AG10803 (cell line): ENCODE data around the gene LGMN.
"Not testable (repeated sequence)": the region's sequence is repeated elsewhere in the genome, so short reads cannot be mapped to it uniquely, and the experiment has no call there.

ENCODE experiments used
- DNase-seq: peaks from one replicate; pipeline ENCODE4 v3.0.0; 2010; ENCODE audit warnings: low read depth
- H3K4me3 ChIP-seq: 2 replicates; pipeline ENCODE4 v1.5.1; 2011; ENCODE audit warnings: mild to moderate bottlenecking, low read length, control low read depth
- CTCF ChIP-seq: conservative IDR thresholded peaks from 2 replicates; pipeline ENCODE4 v1.5.1; 2011; ENCODE audit warnings: mild to moderate bottlenecking, low read length, control low read depth, inconsistent platforms

Gene LGMN

DNA sequence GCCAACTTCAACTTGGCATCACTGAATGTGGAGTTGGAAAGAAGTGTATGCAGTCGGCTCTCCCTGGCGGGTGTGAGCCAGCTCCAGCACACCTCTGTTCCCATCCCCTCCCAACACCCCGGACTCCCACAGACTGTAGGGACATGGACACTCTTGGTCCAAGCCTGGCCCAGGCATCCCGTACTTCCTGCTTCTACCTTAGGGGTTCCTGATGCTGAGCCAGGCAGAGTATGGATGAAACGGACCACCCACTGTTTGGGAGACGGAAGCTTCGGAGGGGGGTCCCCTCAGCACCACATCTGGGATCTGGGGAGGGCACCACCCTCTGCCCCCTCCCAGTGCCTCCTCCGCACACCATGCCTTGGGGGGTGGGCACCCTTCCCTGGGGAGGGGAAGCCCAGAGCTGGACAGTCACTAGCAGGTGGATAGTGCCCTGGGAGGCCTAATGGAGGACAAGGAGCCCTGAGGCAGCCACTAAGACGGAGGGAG, 62.0 kb downstream of the LGMN start:
- no peak for DNase-seq
- H3K4me3 ChIP-seq: no peak overlapping the region
- no peak for TF ChIP-seq CTCF

- TF ChIP-seq CTCF: no peak
- H3K4me3 ChIP-seq: no peak overlapping the region
- no peak for DNase-seq
These were observed 62.6 kb downstream of the LGMN start for GRCh38 chr14:92685784-92686355.

DNA sequence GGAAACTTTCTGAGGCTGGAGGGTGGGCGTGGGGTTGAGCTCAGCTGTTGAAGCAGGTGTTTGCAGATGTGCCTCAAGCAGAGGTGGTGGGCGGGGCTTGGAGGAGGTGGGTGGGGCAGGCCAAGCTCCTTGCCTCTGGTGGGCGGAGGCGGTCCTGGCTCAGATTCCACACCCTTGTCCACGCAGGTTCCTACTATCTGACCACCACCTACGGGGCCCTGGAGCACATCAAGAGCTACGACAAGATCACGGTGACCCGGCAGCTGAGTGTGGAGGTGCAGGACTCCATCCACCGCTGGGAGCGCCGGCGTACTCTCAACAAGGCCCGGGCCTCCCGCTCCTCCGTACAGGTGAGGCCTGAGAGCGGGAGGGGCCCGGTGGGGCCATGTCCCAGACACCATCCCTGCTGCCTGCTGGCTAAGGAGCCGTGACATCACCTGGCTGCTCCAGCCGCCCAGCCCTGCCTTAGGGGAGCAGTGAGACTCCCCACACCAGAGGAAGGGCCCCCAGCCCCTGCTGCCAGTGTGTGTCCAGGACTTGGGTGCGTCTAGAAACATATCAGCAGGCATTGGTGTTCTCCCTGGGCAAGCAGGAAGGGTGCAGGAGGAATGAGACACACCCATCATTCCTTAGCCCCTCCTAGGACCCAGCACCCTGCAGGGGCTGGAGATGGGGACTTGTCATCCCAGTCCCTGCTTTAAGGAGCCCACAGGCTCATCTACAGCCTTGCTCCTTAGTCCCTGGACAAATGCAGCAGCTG, 63.4 kb downstream of the LGMN start:
- no peak for DNase-seq
- TF ChIP-seq CTCF: no peak
- H3K4me3 ChIP-seq: no peak overlapping the region

- TF ChIP-seq CTCF: no peak
- H3K4me3 ChIP-seq: no peak overlapping the region
- DNase-seq: no peak
These were observed 65.4 kb downstream of the LGMN start for GRCh38 chr14:92683041-92683440.

- peak; percentile 94 for TF ChIP-seq CTCF
- H3K4me3 ChIP-seq: no peak overlapping the region
- peak; percentile 71 for DNase-seq
These were observed 67.4 kb downstream of the LGMN start for GRCh38 chr14:92680781-92681650.

GRCh38 chr14:92680330-92680729, 68.1 kb downstream of the LGMN start:
- DNase-seq: not testable (repeated sequence)

GRCh38 chr14:92679246-92679645, 69.2 kb downstream of the LGMN start:
- no peak for DNase-seq
- H3K4me3 ChIP-seq: no peak overlapping the region
- TF ChIP-seq CTCF: no peak

More at GRCh38 chr14:92680330-92680729, 68.1 kb downstream of the LGMN start:
- H3K4me3 ChIP-seq: not testable (repeated sequence)
